ENCODE data around the gene DIPK1A. TPM values are rescaled to one million over a fixed set of nuclear protein-coding genes. Genes with fewer than 3 reads are reported as not detected.
A peak's percentile ranks its signal among the peaks of the same experiment; 100 is the strongest.
"Not testable (repeated sequence)": the region's sequence is repeated elsewhere in the genome, so short reads cannot be mapped to it uniquely, and the experiment has no call there.

The DIPK1A gene
- total RNA-seq, 1 donor from 2014 or later = 3.9 TPM

GRCh38 chr1:92972409-92973129 is 11.3 kb upstream of the DIPK1A start:
- peaks cover 22% of the 10 kb centered on the region for H3K4me1 Mint-ChIP-seq (ENCODE audit: unreplicated experiment)
- peaks cover 3% of the 10 kb centered on the region for H3K27me3 Mint-ChIP-seq (ENCODE audit: unreplicated experiment)
- H3K36me3 Mint-ChIP-seq (ENCODE audit: low read depth, unreplicated experiment) = no peaks in the 10 kb centered on the region
- no peak for DNase-seq (ENCODE audit: low spot score)
- TF ChIP-seq CTCF (IDR thresholded peaks at IDR 0.05; ENCODE audit: unreplicated experiment) = no peak
- no peaks in the 10 kb centered on the region for H3K9me3 Mint-ChIP-seq (ENCODE audit: unreplicated experiment)
- H3K27ac Mint-ChIP-seq (ENCODE audit: unreplicated experiment) = peak overlapping the region; percentile 20
- no peak overlapping the region for H3K4me3 Mint-ChIP-seq (ENCODE audit: unreplicated experiment)

GRCh38 chr1:92971932-92972331 is 10.7 kb upstream of the DIPK1A start:
- not testable (repeated sequence) for DNase-seq (ENCODE audit: low spot score); H3K4me3 Mint-ChIP-seq (ENCODE audit: unreplicated experiment); H3K27ac Mint-ChIP-seq (ENCODE audit: unreplicated experiment); H3K27me3 Mint-ChIP-seq (ENCODE audit: unreplicated experiment); H3K36me3 Mint-ChIP-seq (ENCODE audit: low read depth, unreplicated experiment); H3K9me3 Mint-ChIP-seq (ENCODE audit: unreplicated experiment)
- H3K4me1 Mint-ChIP-seq (ENCODE audit: unreplicated experiment) = peaks cover 22% of the 10 kb centered on the region

- Mint-ChIP-seq H3K27me3 (ENCODE audit: unreplicated experiment) (peaks cover 3% of the 10 kb centered on the region), H3K27ac (ENCODE audit: unreplicated experiment) (no peak overlapping the region), H3K4me1 (ENCODE audit: unreplicated experiment) (peaks cover 22% of the 10 kb centered on the region), H3K9me3 (ENCODE audit: unreplicated experiment) (no peaks in the 10 kb centered on the region), H3K4me3 (ENCODE audit: unreplicated experiment) (no peak overlapping the region), H3K36me3 (ENCODE audit: low read depth, unreplicated experiment) (no peaks in the 10 kb centered on the region)
- no peak for TF ChIP-seq CTCF (IDR thresholded peaks at IDR 0.05; ENCODE audit: unreplicated experiment)
- no peak for DNase-seq (ENCODE audit: low spot score)
Observed at GRCh38 chr1:92970990-92971689, 9.9 kb upstream of the DIPK1A start.

- H3K36me3 Mint-ChIP-seq (ENCODE audit: low read depth, unreplicated experiment) = no peaks in the 10 kb centered on the region
- no peak for TF ChIP-seq CTCF (IDR thresholded peaks at IDR 0.05; ENCODE audit: unreplicated experiment)
- H3K4me3 Mint-ChIP-seq (ENCODE audit: unreplicated experiment) = no peak overlapping the region
- H3K27ac Mint-ChIP-seq (ENCODE audit: unreplicated experiment) = no peak overlapping the region
- no peaks in the 10 kb centered on the region for H3K27me3 Mint-ChIP-seq (ENCODE audit: unreplicated experiment)
- H3K9me3 Mint-ChIP-seq (ENCODE audit: unreplicated experiment) = no peaks in the 10 kb centered on the region
- H3K4me1 Mint-ChIP-seq (ENCODE audit: unreplicated experiment) = peaks cover 22% of the 10 kb centered on the region
- no peak for DNase-seq (ENCODE audit: low spot score)
Observed at GRCh38 chr1:92969517-92969916, 8.3 kb upstream of the DIPK1A start.

GRCh38 chr1:92968138-92969032 is 7.1 kb upstream of the DIPK1A start:
- H3K9me3 Mint-ChIP-seq (ENCODE audit: unreplicated experiment) = no peaks in the 10 kb centered on the region
- no peaks in the 10 kb centered on the region for H3K36me3 Mint-ChIP-seq (ENCODE audit: low read depth, unreplicated experiment)
- H3K4me3 Mint-ChIP-seq (ENCODE audit: unreplicated experiment) = no peak overlapping the region
- peaks cover 19% of the 10 kb centered on the region for H3K4me1 Mint-ChIP-seq (ENCODE audit: unreplicated experiment)
- no peak overlapping the region for H3K27ac Mint-ChIP-seq (ENCODE audit: unreplicated experiment)
- DNase-seq (ENCODE audit: low spot score) = no peak
- peak; percentile 39 for TF ChIP-seq CTCF (IDR thresholded peaks at IDR 0.05; ENCODE audit: unreplicated experiment)
- H3K27me3 Mint-ChIP-seq (ENCODE audit: unreplicated experiment) = no peaks in the 10 kb centered on the region

Measured in endothelial cell (in vitro differentiated cells).